HTR-8/SVneo (cell line): Measurements from ENCODE around the gene CNIH4.
"Not testable (repeated sequence)": the region's sequence is repeated elsewhere in the genome, so short reads cannot be mapped to it uniquely, and the experiment has no call there.

ENCODE experiments used
- DNase-seq: peaks from one replicate; pipeline ENCODE4 v3.0.0; 2011; ENCODE audit warnings: low spot score, mixed read lengths; ENCODE audit not compliant: insufficient read length
- FAIRE-seq: peaks from 2 replicates; lab custom pipeline; 2011; peaks lifted over from hg19 to GRCh38; lab: Jason Lieb, UNC

Gene CNIH4

GRCh38 chr1:224356685-224357625, at the start of gene CNIH4:
Gene CNIH4, plus strand, starts transcription at chr1:224356879. Its CDS starts 46 bp downstream, at chr1:224356925.
- FAIRE-seq (peak; percentile 92), DNase-seq (peak; percentile 96)

- no peak for DNase-seq
- no peak for FAIRE-seq
Observed at GRCh38 chr1:224308064-224308463, 48.6 kb upstream of the CNIH4 start.

GRCh38 chr1:224311503-224311902, 45.2 kb upstream of the CNIH4 start:
- FAIRE-seq, DNase-seq: not testable (repeated sequence)

GRCh38 chr1:224312025-224312424, 44.7 kb upstream of the CNIH4 start:
- FAIRE-seq (no peak), DNase-seq (no peak)

- FAIRE-seq: no peak
- DNase-seq: no peak
Observed at GRCh38 chr1:224317383-224318045, 39.2 kb upstream of the CNIH4 start.

- FAIRE-seq (no peak), DNase-seq (no peak)
Observed at GRCh38 chr1:224321706-224322105, 35.0 kb upstream of the CNIH4 start.

- no peak for DNase-seq
Observed at GRCh38 chr1:224325959-224326358, 30.7 kb upstream of the CNIH4 start.

GRCh38 chr1:224328644-224329043, 28.0 kb upstream of the CNIH4 start:
- DNase-seq: no peak
- no peak for FAIRE-seq

More at GRCh38 chr1:224325959-224326358, 30.7 kb upstream of the CNIH4 start:
- no peak for FAIRE-seq

- FAIRE-seq: no peak
Observed at GRCh38 chr1:224329484-224329841, 27.2 kb upstream of the CNIH4 start.

GRCh38 chr1:224329842-224330753, 26.6 kb upstream of the CNIH4 start, which contains the start of gene NVL:
Gene NVL, minus strand, starts transcription at chr1:224330172. Its CDS starts 45 bp downstream, at chr1:224330127.
- FAIRE-seq (peak; percentile 54), DNase-seq (peak; percentile 89)

More at GRCh38 chr1:224329484-224329841, 27.2 kb upstream of the CNIH4 start:
- no peak for DNase-seq

- FAIRE-seq: no peak
- DNase-seq: no peak
Observed at GRCh38 chr1:224331326-224331725, 25.4 kb upstream of the CNIH4 start.

- DNase-seq: no peak
- FAIRE-seq: no peak
Observed at GRCh38 chr1:224331824-224332223, 24.9 kb upstream of the CNIH4 start.

GRCh38 chr1:224333309-224333926, 23.3 kb upstream of the CNIH4 start:
- FAIRE-seq (peak; percentile 13), DNase-seq (peak; percentile 53)

- DNase-seq: no peak
Observed at GRCh38 chr1:224333939-224334786, 22.5 kb upstream of the CNIH4 start.

GRCh38 chr1:224338150-224338838, 18.4 kb upstream of the CNIH4 start:
- FAIRE-seq (no peak), DNase-seq (no peak)

More at GRCh38 chr1:224333939-224334786, 22.5 kb upstream of the CNIH4 start:
- FAIRE-seq: no peak

- no peak for DNase-seq
- no peak for FAIRE-seq
Observed at GRCh38 chr1:224339442-224340033, 17.1 kb upstream of the CNIH4 start.

GRCh38 chr1:224340453-224341384, 16.0 kb upstream of the CNIH4 start:
- DNase-seq, FAIRE-seq: not testable (repeated sequence)
